Measurements from ENCODE around the gene BIRC2. TPM values are rescaled to one million over a fixed set of nuclear protein-coding genes. Genes with fewer than 3 reads are reported as not detected.

Gene BIRC2
- polyA plus RNA-seq, 2 of the 4 experiments (the other 2 are of a cell fraction) = 24.2 to 60.4 TPM

- ChIA-PET CTCF (interaction anchor here (0.8 to 2.9 kb wide), 5 partner anchors 11 to 350 kb away, joined by 3 to 15 read pairs (median 3); no protein-coding TSS in a partner anchor), POLR2A (no interaction called here)
- WGBS (ENCODE audit: missing lambda C conversion rate) = 3% methylated on average over 4 of the region's 4 CpGs
- Histone ChIP-seq H3K9me3 (no peaks in the 10 kb centered on the region), H3K4me2 (peak overlapping the region; percentile 96), H3K4me3 (peak overlapping the region; percentile 52; the same call in 2 of the 3 replicates), H3K4me1 (peaks cover 60% of the 10 kb centered on the region), H3K27ac (peak overlapping the region; percentile 80 to 91)
- ATAC-seq (no peak), DNase-seq (ENCODE audit: low read depth in 1 of 2, low spot score in 1 of 2) (peak in 1 of 2 experiments; percentile 16), FAIRE-seq (no peak)
- TF ChIP-seq FOSB (CRISPR knock-in tag; IDR thresholded peaks at IDR 0.05) (no peak), JUN (IDR thresholded peaks at IDR 0.05) (no peak), RAD21 (conservative IDR thresholded peaks at IDR 0.05 in 1 of 2, IDR thresholded peaks at IDR 0.05 in 1 of 2) (no peak), JUNB (IDR thresholded peaks at IDR 0.05) (no peak), CEBPB (IDR thresholded peaks at IDR 0.05) (no peak)
- TF ChIP-seq, protein P1, sequence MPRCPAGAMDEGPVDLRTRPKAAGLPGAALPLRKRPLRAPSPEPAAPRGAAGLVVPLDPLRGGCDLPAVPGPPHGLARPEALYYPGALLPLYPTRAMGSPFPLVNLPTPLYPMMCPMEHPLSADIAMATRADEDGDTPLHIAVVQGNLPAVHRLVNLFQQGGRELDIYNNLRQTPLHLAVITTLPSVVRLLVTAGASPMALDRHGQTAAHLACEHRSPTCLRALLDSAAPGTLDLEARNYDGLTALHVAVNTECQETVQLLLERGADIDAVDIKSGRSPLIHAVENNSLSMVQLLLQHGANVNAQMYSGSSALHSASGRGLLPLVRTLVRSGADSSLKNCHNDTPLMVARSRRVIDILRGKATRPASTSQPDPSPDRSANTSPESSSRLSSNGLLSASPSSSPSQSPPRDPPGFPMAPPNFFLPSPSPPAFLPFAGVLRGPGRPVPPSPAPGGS (IDR thresholded peaks at IDR 0.05) = no peak
- TF ChIP-seq, protein P2, sequence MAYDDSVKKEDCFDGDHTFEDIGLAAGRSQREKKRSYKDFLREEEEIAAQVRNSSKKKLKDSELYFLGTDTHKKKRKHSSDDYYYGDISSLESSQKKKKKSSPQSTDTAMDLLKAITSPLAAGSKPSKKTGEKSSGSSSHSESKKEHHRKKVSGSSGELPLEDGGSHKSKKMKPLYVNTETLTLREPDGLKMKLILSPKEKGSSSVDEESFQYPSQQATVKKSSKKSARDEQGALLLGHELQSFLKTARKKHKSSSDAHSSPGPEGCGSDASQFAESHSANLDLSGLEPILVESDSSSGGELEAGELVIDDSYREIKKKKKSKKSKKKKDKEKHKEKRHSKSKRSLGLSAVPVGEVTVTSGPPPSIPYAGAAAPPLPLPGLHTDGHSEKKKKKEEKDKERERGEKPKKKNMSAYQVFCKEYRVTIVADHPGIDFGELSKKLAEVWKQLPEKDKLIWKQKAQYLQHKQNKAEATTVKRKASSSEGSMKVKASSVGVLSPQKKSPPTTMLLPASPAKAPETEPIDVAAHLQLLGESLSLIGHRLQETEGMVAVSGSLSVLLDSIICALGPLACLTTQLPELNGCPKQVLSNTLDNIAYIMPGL (CRISPR knock-in tag; IDR thresholded peaks at IDR 0.05; ENCODE audit: borderline replicate concordance) = no peak
These were observed 30.6 kb upstream of the BIRC2 start for GRCh38 chr11:102316346-102316904.

DNA sequence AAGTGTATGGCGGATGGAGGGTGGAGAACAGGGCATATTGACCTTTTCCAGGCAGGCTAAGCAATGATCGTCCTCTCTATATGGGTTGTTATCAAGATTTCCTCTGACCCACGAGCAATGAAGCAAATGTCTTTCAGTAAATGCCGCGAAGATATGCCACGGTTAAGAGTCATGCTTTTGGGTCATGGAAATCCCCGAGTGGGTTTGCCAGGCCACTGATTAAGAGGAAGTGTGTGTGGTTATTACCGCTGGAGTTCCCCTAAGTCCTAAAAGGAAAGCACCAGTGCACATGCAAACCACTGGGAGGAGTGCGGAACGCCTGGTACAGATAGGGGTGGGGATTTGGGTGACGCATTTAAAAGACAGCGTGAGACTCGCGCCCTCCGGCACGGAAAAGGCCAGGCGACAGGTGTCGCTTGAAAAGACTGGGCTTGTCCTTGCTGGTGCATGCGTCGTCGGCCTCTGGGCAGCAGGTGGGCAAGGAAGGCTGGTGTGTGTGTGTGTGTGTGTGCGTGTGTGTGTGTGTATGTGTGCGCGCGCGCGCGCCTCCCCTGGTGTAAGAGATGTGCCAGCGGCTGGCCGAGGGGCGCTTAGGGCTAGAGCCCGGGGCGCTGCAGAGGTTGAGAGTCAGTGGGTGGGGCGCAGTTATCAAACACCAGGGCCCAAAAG, 29.8 kb upstream of the BIRC2 start, which contains the start of gene BIRC3:
Gene BIRC3, plus strand, starts transcription at position 386 of the 669 bp plus-strand sequence. CDS start 7,026 bp downstream, outside the sequence.
- Histone ChIP-seq H3K4me1 (peaks cover 68% of the 10 kb centered on the region), H3K9me3 (no peaks in the 10 kb centered on the region), H3K27ac (peak within 1 kb of the TSS; percentile 80 to 91), H3K4me2 (peak within 1 kb of the TSS; percentile 96), H3K4me3 (peak within 1 kb of the TSS; percentile 52)
- FAIRE-seq (no peak), DNase-seq (ENCODE audit: low read depth in 1 of 2, low spot score in 1 of 2) (peak; percentile 72 to 97), ATAC-seq (peak; percentile 91 to 94)
- CTCF ChIA-PET = interaction anchor here (1.1 to 2.9 kb wide), 6 partner anchors 11 to 28 kb away, joined by 3 to 15 read pairs (median 6); no protein-coding TSS in a partner anchor
- WGBS (ENCODE audit: missing lambda C conversion rate) = 2% methylated on average over 14 of the region's 34 CpGs
- POLR2A ChIA-PET = no interaction called here
- TF ChIP-seq SMC3 (IDR thresholded peaks at IDR 0.05) (no peak), MYC (IDR thresholded peaks at IDR 0.05; ENCODE audit: borderline replicate concordance, low read length) (peak; percentile 73; the same call in 1 of the 2 replicates), EHMT2 (IDR thresholded peaks at IDR 0.05; ENCODE audit: low read depth) (no peak), PHF8 (IDR thresholded peaks at IDR 0.05; ENCODE audit: borderline replicate concordance, low read depth) (no peak), ZSCAN20 (CRISPR knock-in tag; IDR thresholded peaks at IDR 0.05) (no peak), GATA3 (IDR thresholded peaks at IDR 0.05; ENCODE audit: borderline replicate concordance) (peak; percentile 74), HEYL (CRISPR knock-in tag; IDR thresholded peaks at IDR 0.05) (no peak), POLR2AphosphoS2 (conservative IDR thresholded peaks at IDR 0.05; ENCODE audit: low read length) (no peak), HDAC2 (IDR thresholded peaks at IDR 0.05) (no peak), RFX5 (IDR thresholded peaks at IDR 0.05) (no peak), FOSL2 (IDR thresholded peaks at IDR 0.05) (no peak), FOSL2 (CRISPR knock-in tag; IDR thresholded peaks at IDR 0.05) (peak; percentile 40; the same call in 1 of the 2 replicates), CBX8 (IDR thresholded peaks at IDR 0.05) (no peak), NR3C1 (IDR thresholded peaks at IDR 0.05) (no peak), RARB (CRISPR knock-in tag; IDR thresholded peaks at IDR 0.05) (no peak), FOXS1 (CRISPR knock-in tag; IDR thresholded peaks at IDR 0.05) (no peak), ELK1 (IDR thresholded peaks at IDR 0.05; ENCODE audit: low read depth, low read length) (no peak), RNF2 (IDR thresholded peaks at IDR 0.05; ENCODE audit: borderline replicate concordance, low read depth) (no peak), KDM5A (IDR thresholded peaks at IDR 0.05) (no peak), HOXB13 (CRISPR knock-in tag; IDR thresholded peaks at IDR 0.05; ENCODE audit: low read depth) (no peak), RCOR1 (IDR thresholded peaks at IDR 0.05; ENCODE audit: low read depth, low read length) (no peak), ZNF302 (CRISPR knock-in tag; IDR thresholded peaks at IDR 0.05) (no peak), JUN (IDR thresholded peaks at IDR 0.05) (peak; percentile 48 to 67; a peak in 4 of 5 replicates), JUNB (IDR thresholded peaks at IDR 0.05) (no peak)
- TF ChIP-seq, protein P3, sequence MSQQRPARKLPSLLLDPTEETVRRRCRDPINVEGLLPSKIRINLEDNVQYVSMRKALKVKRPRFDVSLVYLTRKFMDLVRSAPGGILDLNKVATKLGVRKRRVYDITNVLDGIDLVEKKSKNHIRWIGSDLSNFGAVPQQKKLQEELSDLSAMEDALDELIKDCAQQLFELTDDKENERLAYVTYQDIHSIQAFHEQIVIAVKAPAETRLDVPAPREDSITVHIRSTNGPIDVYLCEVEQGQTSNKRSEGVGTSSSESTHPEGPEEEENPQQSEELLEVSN (IDR thresholded peaks at IDR 0.05; ENCODE audit: borderline replicate concordance, low read depth) = peak; percentile 19; the same call in 1 of the 2 replicates
- TF ChIP-seq, protein P4, sequence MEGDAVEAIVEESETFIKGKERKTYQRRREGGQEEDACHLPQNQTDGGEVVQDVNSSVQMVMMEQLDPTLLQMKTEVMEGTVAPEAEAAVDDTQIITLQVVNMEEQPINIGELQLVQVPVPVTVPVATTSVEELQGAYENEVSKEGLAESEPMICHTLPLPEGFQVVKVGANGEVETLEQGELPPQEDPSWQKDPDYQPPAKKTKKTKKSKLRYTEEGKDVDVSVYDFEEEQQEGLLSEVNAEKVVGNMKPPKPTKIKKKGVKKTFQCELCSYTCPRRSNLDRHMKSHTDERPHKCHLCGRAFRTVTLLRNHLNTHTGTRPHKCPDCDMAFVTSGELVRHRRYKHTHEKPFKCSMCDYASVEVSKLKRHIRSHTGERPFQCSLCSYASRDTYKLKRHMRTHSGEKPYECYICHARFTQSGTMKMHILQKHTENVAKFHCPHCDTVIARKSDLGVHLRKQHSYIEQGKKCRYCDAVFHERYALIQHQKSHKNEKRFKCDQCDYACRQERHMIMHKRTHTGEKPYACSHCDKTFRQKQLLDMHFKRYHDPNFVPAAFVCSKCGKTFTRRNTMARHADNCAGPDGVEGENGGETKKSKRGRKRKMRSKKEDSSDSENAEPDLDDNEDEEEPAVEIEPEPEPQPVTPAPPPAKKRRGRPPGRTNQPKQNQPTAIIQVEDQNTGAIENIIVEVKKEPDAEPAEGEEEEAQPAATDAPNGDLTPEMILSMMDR (IDR thresholded peaks at IDR 0.05) = 0 out of 3 replicates have a peak, but pooled peaks have one; percentile 3

Data from A549 (cell line).